GM19324 (cell line): ENCODE results near the gene SRCAP.
A peak's percentile ranks its signal among the peaks of the same experiment; 100 is the strongest.

ENCODE experiments used
- ATAC-seq: cut with Tn5 transposase; IDR thresholded peaks from one replicate; pipeline ENCODE4 v1.9.1; 2021; ENCODE audit warnings: mild to moderate bottlenecking, moderate library complexity; ENCODE audit not compliant: unreplicated experiment, low FRiP score

SRCAP gene

DNA sequence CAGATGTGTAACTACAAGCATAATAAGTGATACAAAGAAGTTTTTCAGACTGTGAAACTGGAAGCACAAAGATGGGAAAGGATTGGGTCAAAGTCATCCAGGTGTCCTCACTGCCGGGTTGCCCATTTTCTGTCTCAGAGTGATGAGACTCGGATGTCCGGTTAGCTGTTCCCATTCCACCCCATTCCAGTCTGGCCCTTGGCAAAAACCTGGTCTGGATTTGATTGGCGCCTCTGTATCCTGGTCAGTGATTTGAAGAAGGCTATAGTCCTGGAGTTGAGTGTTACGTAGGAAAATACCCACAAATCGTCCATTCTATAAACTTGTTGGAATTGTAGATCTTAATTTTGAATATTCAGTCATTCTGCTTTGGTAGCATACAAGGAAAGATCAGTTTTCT is 29.4 kb downstream of the SRCAP start:
- no peak for ATAC-seq

GRCh38 chr16:30728899-30729672 is 30.1 kb downstream of the SRCAP start:
- no peak for ATAC-seq

DNA sequence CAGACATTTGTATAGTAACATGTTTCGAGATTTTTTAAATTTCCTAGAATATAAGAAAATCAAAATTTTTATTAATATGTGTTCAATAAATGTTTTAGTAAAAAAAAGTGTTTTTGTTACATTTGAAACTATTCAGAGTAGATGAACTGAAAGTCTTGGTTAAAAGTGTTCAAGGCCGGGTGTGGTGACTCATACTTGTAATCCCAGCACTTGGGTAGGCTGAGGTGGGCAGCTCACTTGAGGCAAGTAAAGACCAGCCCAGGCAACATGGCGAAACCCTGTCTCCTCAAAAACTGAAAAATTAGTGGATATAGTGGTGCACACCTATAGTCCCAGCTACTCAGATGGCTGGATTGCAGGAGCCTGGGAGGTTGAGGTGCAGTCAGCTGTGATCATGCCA is 32.4 kb downstream of the SRCAP start:
- no peak for ATAC-seq

DNA sequence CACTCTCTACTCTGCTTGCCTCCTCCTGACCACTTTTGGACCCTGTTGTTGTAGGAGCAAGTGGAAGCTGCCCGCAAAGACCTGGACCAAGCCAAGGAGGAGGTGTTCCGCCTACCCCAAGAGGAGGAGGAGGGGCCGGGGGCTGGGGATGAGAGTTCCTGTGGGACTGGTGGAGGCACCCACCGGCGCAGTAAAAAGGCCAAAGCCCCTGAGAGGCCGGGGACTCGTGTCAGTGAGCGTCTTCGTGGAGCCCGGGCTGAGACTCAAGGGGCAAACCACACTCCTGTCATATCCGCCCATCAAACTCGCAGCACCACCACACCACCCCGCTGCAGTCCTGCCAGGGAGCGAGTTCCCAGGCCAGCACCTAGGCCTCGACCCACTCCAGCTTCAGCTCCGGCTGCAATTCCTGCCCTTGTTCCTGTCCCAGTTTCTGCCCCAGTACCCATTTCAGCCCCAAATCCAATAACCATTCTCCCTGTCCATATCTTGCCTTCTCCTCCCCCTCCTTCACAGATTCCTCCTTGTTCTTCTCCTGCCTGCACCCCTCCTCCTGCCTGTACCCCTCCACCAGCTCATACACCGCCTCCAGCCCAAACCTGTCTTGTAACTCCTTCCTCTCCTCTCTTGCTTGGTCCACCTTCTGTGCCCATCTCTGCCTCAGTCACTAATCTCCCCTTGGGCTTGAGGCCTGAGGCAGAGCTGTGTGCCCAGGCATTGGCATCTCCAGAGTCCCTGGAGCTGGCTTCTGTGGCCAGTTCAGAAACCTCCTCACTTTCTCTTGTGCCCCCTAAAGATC is 38.2 kb downstream of the SRCAP start:
- ATAC-seq, result no peak

- ATAC-seq, result no peak
These were observed 39.0 kb downstream of the SRCAP start for GRCh38 chr16:30737794-30738648.

- ATAC-seq, result no peak
These were observed 40.3 kb downstream of the SRCAP start for GRCh38 chr16:30738984-30739951.

GRCh38 chr16:30740364-30741251 is 41.6 kb downstream of the SRCAP start:
- no peak for ATAC-seq

DNA sequence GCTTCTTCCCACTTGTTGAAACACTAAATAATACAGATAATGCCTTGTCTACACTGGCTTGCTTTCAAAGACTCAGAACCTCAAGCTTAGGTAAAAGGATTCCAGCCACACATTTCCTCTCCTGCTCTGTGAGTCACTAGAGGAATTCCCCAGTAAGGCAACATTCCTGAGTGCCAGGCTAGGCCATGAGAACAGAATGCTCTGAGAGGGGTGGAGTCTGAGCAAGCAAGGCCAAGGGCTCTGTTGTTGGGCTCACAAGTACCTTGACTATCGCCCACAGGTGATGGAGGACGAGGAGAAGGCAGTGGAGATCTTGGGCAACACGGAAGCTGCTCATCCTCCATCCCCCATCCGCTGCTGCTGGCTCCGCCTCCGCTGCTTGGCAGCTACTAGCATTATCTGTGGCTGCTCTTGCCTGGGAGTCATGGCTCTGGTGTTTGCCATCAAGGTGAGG is 42.5 kb downstream of the SRCAP start:
- no peak for ATAC-seq

- ATAC-seq, result no peak
These were observed 44.7 kb downstream of the SRCAP start for GRCh38 chr16:30743716-30744115.

GRCh38 chr16:30744183-30744582 is 45.2 kb downstream of the SRCAP start:
- no peak for ATAC-seq

DNA sequence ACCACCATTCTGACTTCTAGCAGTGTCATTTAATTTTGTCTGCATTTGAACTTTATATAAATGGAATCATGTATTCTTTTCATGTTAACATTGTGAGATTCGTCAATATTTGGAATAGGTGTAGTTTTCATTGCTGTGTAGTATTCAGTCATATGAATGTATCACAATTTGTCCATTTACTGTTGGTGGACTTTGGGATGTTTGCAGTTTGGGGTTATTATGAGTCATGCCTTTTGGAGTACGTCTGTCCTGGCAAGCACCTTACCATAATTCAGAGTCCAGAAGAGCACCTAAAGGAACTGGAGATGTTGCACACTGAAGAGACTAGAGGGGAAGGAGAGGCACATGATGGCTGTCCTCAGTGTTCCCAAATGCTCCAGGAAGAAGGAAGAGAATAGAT is 46.1 kb downstream of the SRCAP start:
- ATAC-seq, result no peak

DNA sequence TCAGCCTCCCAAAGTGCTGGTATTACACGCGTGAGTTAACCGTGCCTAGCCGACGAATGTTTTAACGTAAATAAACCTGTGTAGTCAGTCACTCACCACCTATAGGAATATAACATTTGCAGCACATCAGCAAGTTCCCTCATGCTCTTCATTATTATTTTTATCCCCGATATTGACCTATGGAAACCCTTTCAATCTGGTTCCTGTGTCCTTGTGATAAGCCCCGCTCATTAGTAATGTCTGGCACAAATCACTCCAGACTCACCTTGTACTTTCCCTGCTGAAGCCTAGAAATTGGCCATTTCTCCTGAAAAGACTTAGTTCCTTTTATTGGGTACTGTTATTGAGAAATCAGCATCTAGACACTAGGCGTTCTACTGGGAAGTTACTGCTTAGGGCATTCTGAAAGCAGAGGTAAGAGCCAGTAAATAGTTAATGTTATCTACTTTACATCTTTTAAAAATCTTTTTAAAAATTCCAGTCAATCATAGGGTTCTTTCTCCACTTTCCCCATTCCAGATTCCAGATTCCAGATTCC is 47.7 kb downstream of the SRCAP start:
- ATAC-seq, result no peak

GRCh38 chr16:30747331-30747730 is 48.4 kb downstream of the SRCAP start:
- ATAC-seq, result no peak

DNA sequence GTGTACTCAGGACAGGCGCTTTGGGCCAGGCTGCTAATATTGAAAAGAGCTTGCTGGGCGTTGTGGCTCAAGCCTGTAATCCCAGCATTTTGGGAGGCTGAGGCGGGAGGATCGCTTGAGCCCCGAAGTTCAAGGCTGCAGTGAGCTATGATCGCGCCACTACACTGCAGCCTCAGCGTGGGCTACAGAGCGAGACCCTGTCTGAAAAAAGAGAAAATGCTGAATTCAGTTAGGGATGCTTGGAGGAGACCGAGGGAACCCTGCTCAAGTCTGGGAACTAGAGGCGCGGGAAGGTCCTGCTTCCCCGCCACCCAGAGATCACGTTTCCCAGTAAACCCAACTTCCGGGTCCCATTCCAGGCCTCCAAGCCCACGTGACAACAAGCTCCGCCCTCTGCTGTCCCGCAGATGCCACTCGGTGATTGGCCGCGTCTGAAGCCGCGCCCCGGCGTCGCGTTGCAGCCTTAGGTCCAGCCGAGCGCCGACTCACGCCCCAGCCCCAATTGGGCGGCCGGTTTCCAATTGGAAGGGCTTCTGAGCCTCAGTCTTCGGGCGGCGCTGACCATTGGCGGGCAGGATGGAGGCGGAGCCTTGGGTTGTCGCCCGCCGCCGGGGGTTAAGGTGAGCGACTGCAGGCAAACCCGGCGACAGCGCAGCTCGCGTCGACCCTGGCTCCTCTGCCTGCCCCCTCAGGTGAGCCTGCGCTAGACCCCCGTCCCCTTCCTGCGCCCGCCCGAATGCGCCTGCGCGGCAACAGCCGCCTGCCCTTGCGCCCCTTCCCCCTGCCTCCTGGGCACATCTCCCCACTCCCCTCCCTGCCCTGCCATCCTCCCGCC is 49.0 kb downstream of the SRCAP start, which contains the start of gene PHKG2:
PHKG2 (plus strand) TSS at position 627 of the 835 bp plus-strand sequence. CDS start 396 bp downstream, outside the sequence.
- peak; percentile 97 for ATAC-seq

DNA sequence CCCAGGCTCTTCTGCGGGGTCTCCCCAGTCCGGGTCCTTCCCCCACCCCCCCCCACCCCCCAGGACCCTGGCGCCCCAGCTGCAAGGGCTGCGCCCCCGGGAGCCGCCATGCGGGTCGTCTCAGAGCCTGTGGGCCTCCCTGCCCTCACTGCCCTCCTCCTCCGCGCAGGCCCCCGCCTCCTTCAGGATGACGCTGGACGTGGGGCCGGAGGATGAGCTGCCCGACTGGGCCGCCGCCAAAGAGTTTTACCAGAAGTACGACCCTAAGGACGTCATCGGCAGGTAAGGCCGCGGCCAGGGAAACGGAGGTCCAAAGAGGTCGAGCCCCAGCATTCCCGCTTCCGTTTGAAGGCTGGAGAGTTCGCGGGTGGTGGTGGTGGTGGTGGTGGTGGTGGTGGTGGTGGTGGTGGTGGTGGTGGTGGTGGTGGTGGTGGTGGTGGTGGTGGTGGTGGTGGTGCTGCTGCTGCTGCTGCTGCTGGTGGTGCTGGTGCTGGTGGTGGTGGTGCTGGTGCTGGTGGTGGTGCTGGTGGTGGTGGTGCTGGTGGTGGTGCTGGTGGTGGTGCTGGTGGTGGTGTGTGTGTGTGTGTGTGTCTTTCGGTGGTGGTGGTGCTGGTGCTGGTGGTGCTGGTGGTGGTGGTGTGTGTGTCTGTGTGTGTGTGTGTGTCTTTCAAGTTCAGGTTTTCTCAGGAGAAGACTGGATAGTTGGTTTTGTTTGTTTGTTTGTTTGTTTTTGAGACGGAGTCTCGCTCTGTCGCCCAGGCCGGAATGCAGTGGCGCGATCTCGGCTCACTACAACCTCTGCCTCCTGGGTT is 49.9 kb downstream of the SRCAP start:
- peak; percentile 9 for ATAC-seq

GRCh38 chr16:30750201-30750600 is 51.2 kb downstream of the SRCAP start:
- ATAC-seq, result no peak
